Coronary artery (tissue), 2 donors: ENCODE results near the gene RNF222.

Experiments
- DNase-seq: peaks from one replicate; pipeline ENCODE4 v3.0.0-alpha.2; 2017; ENCODE audit warnings: low spot score
- H3K27ac ChIP-seq, 2 donors: fragments of 200-600 bp; sonication (generic); one replicate each; pipeline ENCODE4 v1.5.1; 2016 to 2019
- H3K4me3 ChIP-seq: fragments of 200-600 bp; sonication (generic); 2 replicates; pipeline ENCODE4 v1.5.1; 2016; ENCODE audit warnings: mild to moderate bottlenecking, moderate library complexity
- TF ChIP-seq, protein P1 (sequence below): fragments of 200-600 bp; sonication (generic); IDR thresholded peaks from one replicate; pipeline ENCODE4 v1.5.1; 2019; ENCODE audit warnings: antibody characterized with exemption

RNF222 gene, protein sequence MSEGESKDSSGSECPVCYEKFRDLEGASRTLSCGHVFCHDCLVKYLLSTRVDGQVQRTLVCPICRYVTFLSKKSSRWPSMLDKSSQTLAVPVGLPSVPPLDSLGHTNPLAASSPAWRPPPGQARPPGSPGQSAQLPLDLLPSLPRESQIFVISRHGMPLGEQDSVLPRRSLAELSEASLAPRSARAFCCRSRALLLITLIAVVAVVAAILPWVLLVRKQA

DNA sequence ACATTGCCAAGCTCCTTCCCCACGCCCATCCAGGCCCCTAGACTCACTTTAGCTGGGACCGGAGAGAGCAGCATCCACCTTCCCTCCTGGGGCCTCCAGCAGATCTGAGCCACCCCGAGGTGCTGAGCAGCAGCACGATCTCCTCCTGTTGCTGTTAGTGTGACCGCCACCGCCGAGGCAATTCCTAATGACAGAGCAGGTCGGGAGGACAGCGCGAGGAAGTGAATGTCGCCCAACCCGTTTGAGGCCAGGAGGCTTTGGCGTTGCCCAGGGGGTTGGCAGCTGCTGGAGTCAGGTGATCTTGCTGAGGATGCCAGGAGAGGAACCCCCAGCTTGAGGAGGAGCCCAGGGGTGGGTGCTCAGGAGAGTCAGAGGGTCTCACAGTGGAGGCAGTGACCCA lies at the start of gene RNF222:
TSS of gene RNF222 (minus strand) at position 192 of the 400 bp plus-strand sequence. CDS start 4,366 bp downstream, outside the sequence.
- DNase-seq = no peak

DNA sequence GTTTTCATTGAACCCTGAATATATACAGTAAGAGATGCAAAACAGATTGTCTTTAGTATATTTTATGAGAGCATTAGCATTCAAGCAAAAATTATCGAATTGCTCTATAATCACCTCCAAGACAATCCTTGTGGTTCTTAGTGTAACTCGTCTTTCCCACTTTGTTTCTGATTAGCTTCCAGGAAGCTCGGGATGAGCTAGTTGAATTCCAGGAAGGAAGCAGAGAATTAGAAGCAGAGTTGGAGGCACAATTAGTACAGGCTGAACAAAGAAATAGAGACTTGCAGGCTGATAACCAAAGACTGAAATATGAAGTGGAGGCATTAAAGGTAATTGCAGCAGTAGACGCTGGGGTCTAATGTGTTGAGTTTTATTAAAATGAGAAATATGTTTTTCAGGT lies 47.9 kb upstream of the RNF222 start:
- H3K27ac ChIP-seq = no peak overlapping the region
- no peak overlapping the region for H3K4me3 ChIP-seq
- DNase-seq = no peak
- TF ChIP-seq, protein P1, sequence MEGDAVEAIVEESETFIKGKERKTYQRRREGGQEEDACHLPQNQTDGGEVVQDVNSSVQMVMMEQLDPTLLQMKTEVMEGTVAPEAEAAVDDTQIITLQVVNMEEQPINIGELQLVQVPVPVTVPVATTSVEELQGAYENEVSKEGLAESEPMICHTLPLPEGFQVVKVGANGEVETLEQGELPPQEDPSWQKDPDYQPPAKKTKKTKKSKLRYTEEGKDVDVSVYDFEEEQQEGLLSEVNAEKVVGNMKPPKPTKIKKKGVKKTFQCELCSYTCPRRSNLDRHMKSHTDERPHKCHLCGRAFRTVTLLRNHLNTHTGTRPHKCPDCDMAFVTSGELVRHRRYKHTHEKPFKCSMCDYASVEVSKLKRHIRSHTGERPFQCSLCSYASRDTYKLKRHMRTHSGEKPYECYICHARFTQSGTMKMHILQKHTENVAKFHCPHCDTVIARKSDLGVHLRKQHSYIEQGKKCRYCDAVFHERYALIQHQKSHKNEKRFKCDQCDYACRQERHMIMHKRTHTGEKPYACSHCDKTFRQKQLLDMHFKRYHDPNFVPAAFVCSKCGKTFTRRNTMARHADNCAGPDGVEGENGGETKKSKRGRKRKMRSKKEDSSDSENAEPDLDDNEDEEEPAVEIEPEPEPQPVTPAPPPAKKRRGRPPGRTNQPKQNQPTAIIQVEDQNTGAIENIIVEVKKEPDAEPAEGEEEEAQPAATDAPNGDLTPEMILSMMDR = no peak

More for the DNA sequence above, at the start of gene RNF222:
- Histone ChIP-seq H3K27ac (no peak within 1 kb of the TSS), H3K4me3 (no peak within 1 kb of the TSS)
- TF ChIP-seq, protein P1 = no peak

DNA sequence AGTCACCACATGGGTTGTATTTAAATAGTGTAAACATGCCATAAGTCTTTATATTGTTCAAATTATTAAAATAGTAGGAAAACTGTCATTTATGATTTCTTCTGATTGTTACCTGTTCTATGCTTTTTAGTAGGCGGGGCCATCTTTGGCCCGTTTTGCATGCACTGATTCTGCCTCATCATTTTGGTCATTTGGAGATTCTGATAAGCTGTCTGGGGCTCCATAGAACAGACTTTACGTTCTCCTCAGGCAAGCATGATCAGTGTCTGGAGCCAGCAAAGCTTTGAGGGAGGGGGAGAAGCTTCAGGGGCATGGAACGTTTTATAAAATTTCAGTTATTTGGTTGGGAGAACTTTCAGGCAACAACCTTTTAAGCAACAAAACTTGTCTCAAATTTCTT lies 46.9 kb upstream of the RNF222 start:
- Histone ChIP-seq H3K27ac (no peak overlapping the region), H3K4me3 (no peak overlapping the region)
- TF ChIP-seq, protein P1 = no peak
- DNase-seq = no peak

DNA sequence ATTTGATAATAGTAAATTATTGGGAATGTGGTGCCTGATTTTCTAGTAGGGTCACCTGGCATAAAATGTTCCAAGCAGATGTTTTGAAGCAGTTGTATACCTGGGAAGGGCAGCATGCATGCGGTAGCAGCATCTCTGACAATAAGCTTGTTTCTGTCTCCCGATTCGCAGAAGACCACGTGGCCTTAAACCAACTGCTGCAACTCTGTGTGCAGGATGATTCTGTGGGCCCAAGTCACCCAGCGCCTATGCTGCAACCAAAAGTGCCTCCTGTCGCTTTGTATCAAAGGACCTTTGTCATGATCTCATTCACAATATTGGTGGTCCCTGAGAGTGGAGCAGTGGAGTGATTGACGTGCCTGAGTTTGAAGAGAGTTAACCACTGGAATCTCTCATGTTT lies 46.1 kb upstream of the RNF222 start:
- TF ChIP-seq, protein P1 = no peak
- no peak overlapping the region for H3K27ac ChIP-seq
- DNase-seq = no peak
- H3K4me3 ChIP-seq = no peak overlapping the region

DNA sequence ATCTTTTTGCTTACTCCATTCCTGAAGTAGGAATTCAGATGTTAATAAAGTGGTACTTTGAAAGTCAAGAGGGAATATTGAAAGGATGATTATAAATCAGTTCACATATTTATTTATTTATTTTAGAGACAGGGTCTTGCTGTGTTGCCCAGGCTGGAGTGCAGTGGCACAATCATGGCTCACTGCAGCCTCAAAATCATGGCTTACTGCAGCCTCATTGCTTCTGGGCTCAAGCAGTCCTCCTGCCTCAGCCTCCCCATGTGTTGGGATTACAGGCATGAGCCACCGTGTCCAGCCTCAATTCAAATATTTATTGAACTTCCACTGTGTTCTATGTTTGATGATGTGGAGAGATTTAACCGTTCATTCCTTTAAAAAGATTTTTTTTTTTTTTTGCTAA lies 44.7 kb upstream of the RNF222 start:
- DNase-seq = no peak
- H3K4me3 ChIP-seq = no peak overlapping the region
- TF ChIP-seq, protein P1 = no peak
- no peak overlapping the region for H3K27ac ChIP-seq

DNA sequence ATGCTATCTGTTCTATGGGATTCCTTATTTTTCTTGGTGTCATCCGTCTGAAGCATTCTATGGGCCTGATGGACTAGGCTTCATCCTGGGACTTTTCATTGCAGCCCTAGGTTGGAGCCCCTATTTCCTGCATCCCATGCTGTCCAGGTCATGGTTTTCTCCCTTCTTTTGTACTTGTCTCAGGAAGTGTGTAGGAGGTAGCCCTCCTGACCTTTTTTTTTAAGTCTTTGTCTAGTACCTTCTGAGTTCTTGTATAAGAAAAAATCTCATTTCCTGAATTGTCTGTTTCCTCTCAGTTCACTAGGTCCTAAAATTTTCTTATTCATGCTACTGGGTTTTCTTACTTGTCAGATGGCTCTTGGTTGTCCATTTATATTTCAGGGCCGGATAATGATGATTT lies 44.1 kb upstream of the RNF222 start:
- no peak overlapping the region for H3K4me3 ChIP-seq
- DNase-seq = no peak
- H3K27ac ChIP-seq = no peak overlapping the region
- TF ChIP-seq, protein P1 = no peak

DNA sequence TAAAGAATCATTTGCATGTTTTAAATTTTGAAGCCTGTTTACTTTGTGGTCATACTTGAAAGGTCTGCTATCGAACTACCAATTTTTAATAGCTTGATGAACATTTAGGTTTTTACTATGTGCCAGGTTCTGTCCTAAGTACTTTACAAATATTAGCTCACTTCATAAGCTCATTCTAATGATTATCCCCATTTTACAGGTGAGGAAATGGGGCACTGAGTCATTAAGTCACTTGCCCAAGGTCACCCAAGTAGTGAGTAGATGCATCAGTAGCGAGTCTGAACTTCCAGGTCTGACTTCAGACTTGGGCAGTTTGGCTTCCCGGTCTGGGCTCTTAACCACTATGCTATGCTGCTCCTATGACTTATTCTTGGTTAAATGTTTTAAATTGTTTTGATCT lies 42.1 kb upstream of the RNF222 start:
- no peak for DNase-seq
- no peak overlapping the region for H3K27ac ChIP-seq
- TF ChIP-seq, protein P1 = no peak
- no peak overlapping the region for H3K4me3 ChIP-seq
